HG03045 (cell line): ENCODE data around the gene CWC27.
"Not testable (repeated sequence)": the region's sequence is repeated elsewhere in the genome, so short reads cannot be mapped to it uniquely, and the experiment has no call there.

Source experiments
- ATAC-seq: cut with Tn5 transposase; IDR thresholded peaks from one replicate; pipeline ENCODE4 v1.9.1; 2021; ENCODE audit warnings: mild to moderate bottlenecking, moderate library complexity; ENCODE audit not compliant: unreplicated experiment

Gene CWC27

DNA sequence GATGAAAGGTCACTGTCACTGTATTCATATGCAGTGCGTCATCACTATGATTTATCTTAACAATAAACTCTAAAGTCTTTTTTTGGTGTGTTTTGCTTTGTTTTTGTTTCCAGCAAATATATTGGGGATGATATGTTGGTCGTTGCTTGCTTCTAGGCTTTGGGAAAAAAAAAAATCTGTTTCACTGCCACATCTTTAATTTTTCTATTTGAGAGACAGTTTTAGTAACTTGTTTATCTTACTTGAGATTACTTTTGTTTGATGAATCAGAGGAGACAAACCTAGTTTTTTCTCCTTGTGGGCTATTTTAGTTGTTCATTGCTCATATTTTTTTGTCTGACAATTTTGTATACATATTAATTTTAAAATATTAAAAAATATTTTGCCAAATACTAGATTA is 19.4 kb downstream of the CWC27 start:
- ATAC-seq = no peak

DNA sequence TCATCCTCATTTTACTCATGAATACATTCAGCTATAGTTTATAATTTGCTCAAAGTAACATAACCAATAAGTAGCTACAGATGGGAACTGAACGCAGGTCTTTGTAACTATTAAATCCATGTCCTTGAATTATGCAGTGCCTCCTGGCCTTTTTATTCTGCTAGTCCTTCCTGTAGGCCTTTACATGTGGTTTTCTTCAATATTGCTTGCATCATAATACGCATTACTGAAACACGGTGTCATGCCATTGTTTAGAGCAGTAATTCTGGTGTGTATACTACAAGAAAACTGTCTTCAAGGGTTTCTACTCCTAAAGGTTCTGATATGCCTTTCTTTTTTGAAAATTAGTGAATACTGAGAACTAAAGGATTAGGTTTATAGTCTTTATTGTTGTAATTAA is 20.7 kb downstream of the CWC27 start:
- ATAC-seq = no peak

GRCh38 chr5:64790210-64790609 is 21.5 kb downstream of the CWC27 start:
- no peak for ATAC-seq

DNA sequence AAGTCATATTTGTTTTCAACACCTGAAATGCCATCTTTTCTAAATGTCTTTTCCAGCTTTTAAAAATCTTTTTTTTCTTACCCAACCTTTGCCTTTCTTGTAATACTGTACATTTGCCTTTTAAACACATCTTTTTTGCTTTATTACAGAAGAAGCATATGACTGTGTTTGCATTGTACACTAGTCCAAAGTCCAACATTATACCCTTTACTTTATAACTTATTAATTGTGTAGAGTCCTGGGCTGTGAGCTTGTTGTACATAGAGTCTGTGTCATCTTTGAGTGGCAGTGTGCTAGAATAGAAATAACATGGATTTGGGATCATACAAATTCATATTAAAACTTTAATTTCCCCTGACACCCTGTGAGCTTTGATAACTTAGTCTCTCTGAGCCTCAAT is 23.7 kb downstream of the CWC27 start:
- ATAC-seq = no peak

- ATAC-seq = no peak
Observed at GRCh38 chr5:64794053-64794770, 25.5 kb downstream of the CWC27 start.

DNA sequence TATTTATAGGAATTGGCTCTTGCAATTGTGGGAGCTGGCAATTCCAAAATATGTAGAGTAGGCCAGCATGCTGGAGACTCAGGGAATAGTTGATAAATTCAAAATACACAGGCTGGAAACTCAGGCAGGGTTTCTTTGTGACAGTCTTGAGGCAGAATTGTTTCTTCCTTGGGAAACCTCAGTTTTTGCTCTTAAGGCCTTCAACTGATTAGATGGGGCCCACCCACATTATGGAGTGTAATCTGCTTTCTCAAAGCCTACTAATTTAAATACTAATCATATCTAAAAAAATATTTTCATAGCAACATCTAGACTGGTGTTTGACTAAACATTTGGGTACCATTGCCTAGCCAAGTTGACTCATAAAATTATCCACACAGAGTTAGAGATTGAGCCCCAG is 27.6 kb downstream of the CWC27 start:
- no peak for ATAC-seq

GRCh38 chr5:64800926-64801325 is 32.2 kb downstream of the CWC27 start:
- ATAC-seq = no peak

- no peak for ATAC-seq
Observed at GRCh38 chr5:64806537-64806936, 37.8 kb downstream of the CWC27 start.

DNA sequence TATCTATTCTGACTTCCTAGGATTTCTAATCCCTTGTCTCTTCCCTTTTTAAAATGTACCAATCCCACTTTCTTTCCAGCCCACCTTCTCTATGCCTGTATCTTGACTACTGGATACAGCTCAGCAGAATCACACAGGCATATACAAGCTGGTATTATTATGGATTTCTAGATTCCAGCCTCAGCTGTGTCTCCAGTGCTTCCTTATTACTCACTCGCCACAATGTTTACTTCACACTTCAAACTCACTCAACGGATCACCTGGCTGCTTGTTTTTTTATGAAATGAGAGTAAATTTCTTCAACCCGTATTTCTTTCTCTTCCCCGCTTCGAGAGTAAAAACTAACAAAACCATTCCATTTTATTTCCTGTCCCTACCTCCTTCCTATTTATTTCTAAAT is 38.8 kb downstream of the CWC27 start:
- no peak for ATAC-seq

DNA sequence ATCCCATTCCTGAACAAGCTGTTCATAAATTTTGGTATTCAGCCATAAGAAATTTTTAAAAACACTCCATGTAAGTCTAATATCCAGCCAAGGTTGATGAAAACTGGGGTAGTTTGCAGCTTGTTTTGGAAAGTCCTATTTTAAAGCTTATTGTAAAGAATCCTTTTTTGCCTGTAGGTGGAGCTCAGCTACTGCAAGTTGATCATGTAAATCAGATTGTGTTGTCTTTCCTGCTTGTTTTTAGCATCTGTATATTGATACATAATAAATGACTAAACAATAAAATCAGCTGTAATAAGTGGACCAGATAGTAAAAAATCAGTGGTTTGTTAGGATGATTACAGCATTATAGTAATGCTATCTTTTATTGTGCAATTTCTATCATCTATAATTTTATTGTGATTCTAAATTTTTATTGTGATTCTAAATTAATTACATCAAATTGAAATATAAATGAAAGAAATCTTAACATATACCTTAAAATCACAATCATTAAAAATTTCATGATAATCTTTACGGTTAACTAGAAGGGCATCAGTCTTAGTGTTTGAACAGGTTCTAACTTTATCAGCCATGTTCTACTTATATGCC is 42.4 kb downstream of the CWC27 start:
- ATAC-seq = no peak

- peak; percentile 96 for ATAC-seq
Observed at GRCh38 chr5:64814073-64814472, 45.3 kb downstream of the CWC27 start.

DNA sequence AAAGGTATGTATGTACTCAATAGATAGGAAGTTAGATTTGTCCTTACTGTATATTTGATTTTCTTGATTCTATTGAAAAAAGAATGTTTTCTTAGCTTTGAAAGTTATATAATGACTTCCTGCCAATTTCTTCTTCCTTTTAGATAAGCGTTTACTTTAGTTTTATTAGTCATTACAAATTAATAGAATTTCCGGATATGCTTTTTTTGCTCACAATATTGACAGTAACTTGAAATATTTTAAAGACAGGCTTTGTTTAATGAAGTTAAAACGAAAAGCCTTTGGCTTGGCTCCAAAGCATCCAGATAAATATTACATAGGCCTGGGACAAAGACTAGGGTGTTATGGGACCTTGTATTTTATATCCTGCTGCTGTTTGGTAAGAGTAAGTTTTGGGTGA is 49.5 kb downstream of the CWC27 start:
- no peak for ATAC-seq

- not testable (repeated sequence) for ATAC-seq
Observed at GRCh38 chr5:64819345-64819744, 50.6 kb downstream of the CWC27 start.

DNA sequence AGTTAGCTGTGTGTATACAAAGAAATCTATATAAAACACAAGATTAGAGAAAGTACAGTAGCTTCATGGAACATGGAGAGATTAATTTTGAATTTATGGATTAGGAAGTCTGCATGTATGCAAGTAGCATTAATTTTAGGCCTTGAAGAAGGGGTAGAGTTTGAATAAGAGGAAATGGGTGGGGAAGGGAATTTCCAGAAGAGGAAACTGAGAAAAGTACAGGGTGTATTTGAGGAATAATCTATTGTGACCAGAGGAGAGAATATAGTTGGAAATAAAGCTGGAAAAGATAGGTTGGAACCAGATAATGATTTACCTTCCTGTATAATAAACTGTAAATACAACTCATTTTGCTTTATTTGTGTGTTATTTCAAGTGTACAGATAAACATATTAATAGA is 53.6 kb downstream of the CWC27 start:
- ATAC-seq = no peak

GRCh38 chr5:64826541-64826940 is 57.8 kb downstream of the CWC27 start:
- ATAC-seq = no peak

- ATAC-seq = no peak
Observed at GRCh38 chr5:64827703-64828102, 59.0 kb downstream of the CWC27 start.

- ATAC-seq = not testable (repeated sequence)
Observed at GRCh38 chr5:64830650-64831049, 61.9 kb downstream of the CWC27 start.

DNA sequence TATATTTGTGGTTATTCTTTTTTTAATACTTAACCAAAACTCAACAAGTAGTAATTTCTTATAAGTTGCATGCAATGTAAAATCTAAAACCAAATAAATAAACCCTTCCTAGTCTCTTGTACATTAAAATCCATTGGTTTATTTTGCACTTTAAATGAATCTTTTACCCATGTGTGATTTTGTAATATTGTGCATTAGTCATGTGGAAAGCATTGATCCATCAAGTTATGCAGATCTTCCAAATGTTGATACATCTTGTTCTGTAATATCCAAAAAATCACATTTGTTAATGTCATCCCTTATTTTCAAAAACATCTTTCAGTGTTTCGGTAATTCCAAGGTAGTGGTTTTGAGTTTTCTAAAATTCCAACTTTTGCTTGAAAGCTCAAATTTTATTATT is 63.3 kb downstream of the CWC27 start:
- no peak for ATAC-seq

DNA sequence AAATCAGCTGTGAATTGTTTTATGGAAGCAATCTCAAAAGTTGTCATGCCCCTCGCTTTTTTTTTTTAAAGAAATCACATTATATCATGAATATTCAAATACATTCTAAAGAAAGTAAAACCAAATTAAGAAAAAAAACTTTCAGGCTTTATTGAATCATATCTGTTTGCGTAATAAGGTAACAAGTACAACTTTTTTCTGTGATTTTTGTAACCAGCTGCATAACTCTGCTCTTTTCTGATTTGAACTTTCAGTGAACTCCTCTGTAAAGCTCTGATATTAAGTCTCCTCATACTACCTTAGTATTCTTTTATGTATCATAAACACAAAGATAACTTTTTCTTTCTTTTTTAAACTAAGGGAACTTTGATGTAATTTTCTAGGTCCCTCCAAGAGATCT is 65.3 kb downstream of the CWC27 start:
- no peak for ATAC-seq

- ATAC-seq = no peak
Observed at GRCh38 chr5:64834611-64835010, 65.9 kb downstream of the CWC27 start.

GRCh38 chr5:64835266-64835665 is 66.5 kb downstream of the CWC27 start:
- ATAC-seq = no peak

DNA sequence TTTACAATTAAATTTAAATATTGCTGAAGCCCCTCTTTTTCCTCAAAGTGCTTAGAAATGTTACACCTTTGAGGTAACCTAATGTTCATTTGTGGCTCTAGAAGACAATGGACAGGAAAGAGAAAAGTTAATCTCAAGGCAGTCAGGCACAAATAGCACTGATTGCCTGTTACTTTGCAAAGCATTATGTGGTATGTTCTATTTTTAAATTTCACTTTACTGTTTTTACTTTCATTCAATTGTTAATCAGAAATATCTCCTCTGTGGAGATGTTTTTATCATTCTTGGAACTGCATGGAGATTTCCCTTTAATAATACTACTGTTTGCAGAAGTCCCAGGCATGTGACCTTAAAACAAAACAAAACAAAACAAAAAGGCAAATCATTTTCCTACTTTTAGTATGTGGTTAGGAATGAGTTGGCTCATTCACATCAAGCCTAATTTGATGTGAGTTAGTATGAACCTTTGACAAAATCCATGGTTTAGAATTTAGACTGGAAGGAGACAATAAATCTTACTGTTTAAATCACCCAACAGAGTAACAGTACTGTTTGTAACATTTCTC is 67.5 kb downstream of the CWC27 start:
- no peak for ATAC-seq

- ATAC-seq = no peak
Observed at GRCh38 chr5:64836786-64837185, 68.1 kb downstream of the CWC27 start.
